ENCODE data around the gene NPFFR1. TPM values are rescaled to one million over a fixed set of nuclear protein-coding genes. Genes with fewer than 3 reads are reported as not detected.
"Not testable (repeated sequence)": the region's sequence is repeated elsewhere in the genome, so short reads cannot be mapped to it uniquely, and the experiment has no call there.

Gene NPFFR1
- total RNA-seq, 1 donor from 2014 or later = not detected

- Histone ChIP-seq H3K4me1 (peaks cover 12% of the 10 kb centered on the region), H3K4me3 (no peak overlapping the region), H3K9me3 (replicated peaks) (peaks cover 5% of the 10 kb centered on the region), H3K27ac (replicated peaks) (no peak overlapping the region), H3K36me3 (no peaks in the 10 kb centered on the region), H3K27me3 (ENCODE audit: low read depth) (peaks cover 46% of the 10 kb centered on the region)
- TF ChIP-seq CTCF (IDR thresholded peaks at IDR 0.05; ENCODE audit: borderline replicate concordance) = no peak
- DNase-seq = no peak
- intact Hi-C loops (cut with micrococcal nuclease) = no loop called here
Measured at GRCh38 chr10:70250961-70251680, 32.7 kb downstream of the NPFFR1 start.

DNA sequence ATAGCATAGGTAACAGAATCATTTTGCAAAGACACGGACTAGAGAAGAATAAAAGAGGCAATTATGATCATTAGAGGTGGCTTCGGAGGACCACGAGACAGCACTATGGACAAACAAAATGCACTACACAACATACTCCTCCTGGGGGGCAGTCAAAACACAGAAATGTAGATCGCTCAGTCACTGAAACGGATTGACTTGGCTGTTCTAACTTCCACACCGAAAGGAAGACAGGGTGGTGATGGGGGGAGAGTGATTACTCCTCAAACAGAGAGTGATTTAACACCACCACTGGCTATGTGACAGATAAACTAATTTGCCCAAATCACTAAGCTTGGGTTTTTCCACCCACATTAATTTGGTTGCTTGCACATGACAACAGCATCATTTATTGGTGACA is 36.4 kb downstream of the NPFFR1 start:
- no peak overlapping the region for H3K27ac ChIP-seq (replicated peaks)
- no peak overlapping the region for H3K4me3 ChIP-seq
- peaks cover 16% of the 10 kb centered on the region for H3K27me3 ChIP-seq (ENCODE audit: low read depth)
- no peak for DNase-seq
- no peak for TF ChIP-seq CTCF (IDR thresholded peaks at IDR 0.05; ENCODE audit: borderline replicate concordance)
- H3K4me1 ChIP-seq = no peaks in the 10 kb centered on the region
- peaks cover 5% of the 10 kb centered on the region for H3K9me3 ChIP-seq (replicated peaks)
- intact Hi-C loops (cut with micrococcal nuclease) = no loop called here
- no peaks in the 10 kb centered on the region for H3K36me3 ChIP-seq

DNA sequence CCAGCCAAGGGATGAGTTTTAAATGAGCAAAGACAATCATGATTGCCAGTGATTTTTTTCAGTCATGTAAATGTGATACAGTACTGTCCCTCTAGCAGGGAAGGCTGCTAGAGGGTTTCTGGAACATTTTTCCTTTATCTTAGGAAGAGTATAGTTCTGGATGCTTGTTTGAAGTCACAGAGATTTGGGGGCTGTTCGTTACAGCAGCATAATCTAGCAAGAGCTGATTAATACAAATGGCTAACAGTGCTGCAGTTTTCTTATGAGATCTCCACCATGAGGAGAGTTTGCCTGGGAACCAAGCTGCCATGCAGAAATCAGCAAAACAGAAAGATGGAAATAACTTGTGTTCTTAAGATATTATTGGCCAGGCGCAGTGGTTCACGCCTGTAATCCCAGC is 42.7 kb downstream of the NPFFR1 start:
- Histone ChIP-seq H3K27me3 (ENCODE audit: low read depth) (peaks cover 1% of the 10 kb centered on the region), H3K4me3 (no peak overlapping the region), H3K4me1 (no peaks in the 10 kb centered on the region), H3K27ac (replicated peaks) (no peak overlapping the region), H3K36me3 (no peaks in the 10 kb centered on the region), H3K9me3 (replicated peaks) (no peaks in the 10 kb centered on the region)
- intact Hi-C loops (cut with micrococcal nuclease) = no loop called here
- DNase-seq = no peak
- TF ChIP-seq CTCF (IDR thresholded peaks at IDR 0.05; ENCODE audit: borderline replicate concordance) = no peak

DNA sequence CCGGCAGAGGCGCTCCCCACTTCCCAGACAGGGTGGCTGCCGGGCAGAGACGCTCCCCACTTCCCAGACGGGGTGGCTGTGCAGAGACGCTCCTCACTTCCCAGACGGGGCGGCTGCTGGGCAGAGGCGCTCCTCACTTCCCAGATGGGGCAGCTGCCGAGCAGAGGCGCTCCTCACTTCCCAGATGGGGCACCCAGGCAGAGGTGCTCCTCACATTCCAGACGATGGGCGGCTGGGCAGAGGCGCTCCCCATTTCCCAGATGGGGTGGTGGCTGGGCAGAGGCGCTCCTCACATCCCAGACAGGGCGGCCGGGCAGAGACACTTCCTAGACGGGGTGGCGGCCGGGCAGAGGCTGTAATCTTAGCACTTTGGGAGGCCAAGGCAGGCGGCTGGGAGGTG is 43.8 kb downstream of the NPFFR1 start:
- H3K27ac ChIP-seq (replicated peaks); H3K4me3 ChIP-seq; intact Hi-C loops (cut with micrococcal nuclease); H3K4me1 ChIP-seq; H3K9me3 ChIP-seq (replicated peaks); DNase-seq; H3K27me3 ChIP-seq (ENCODE audit: low read depth); H3K36me3 ChIP-seq: not testable (repeated sequence)

DNA sequence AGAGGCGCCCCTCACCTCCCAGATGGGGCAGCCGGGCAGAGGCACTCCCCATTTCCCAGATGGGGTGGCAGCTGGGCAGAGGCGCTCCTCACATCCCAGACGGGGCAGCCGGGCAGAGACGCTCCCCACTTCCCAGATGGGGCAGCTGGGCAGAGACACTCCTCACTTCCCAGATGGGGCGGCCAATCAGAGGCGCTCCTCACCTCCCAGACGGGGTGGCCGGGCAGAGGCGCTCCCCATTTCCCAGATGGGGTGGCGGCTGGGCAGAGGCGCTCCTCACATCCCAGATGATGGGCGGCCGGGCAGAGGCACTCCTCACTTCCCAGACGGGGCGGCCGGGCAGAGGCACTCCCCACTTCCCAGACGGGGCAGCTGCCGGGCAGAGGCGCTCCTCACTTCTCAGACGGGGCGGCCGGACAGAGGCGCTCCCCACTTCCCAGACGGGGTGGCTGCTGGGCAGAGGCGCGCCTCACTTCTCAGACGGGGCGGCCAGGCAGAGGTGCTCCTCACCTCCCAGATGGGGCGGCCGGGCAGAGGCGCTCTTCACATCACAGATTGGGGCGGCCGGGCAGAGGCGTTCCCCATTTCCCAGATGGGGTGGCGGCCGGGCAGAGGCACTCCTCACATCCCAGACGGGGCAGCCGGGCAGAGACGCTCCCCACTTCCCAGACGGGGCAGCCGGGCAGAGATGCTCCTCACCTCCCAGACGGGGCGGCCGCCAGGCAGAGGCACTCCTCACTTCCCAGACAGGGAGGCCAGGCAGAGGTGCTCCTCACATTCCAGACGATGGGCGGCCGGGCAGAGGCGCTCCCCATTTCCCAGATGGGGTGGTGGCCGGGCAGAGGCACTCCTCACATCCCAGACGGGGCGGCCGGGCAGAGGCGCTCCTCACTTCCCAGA is 44.5 kb downstream of the NPFFR1 start:
- H3K4me1 ChIP-seq; DNase-seq; intact Hi-C loops (cut with micrococcal nuclease); H3K9me3 ChIP-seq (replicated peaks); H3K4me3 ChIP-seq; H3K27ac ChIP-seq (replicated peaks); H3K27me3 ChIP-seq (ENCODE audit: low read depth); H3K36me3 ChIP-seq: not testable (repeated sequence)

GRCh38 chr10:70237958-70238536 is 45.8 kb downstream of the NPFFR1 start:
- H3K4me3 ChIP-seq; H3K36me3 ChIP-seq; H3K9me3 ChIP-seq (replicated peaks); intact Hi-C loops (cut with micrococcal nuclease); H3K27me3 ChIP-seq (ENCODE audit: low read depth); H3K27ac ChIP-seq (replicated peaks); DNase-seq: not testable (repeated sequence)
- H3K4me1 ChIP-seq = peaks cover 12% of the 10 kb centered on the region

All from left ventricle myocardium inferior (tissue), 1 donor.